Neural progenitor cell (in vitro differentiated cells): Measurements from ENCODE around the gene PPAT. TPM values are rescaled to one million over a fixed set of nuclear protein-coding genes. Genes with fewer than 3 reads are reported as not detected.
A peak's percentile ranks its signal among the peaks of the same experiment; 100 is the strongest.

Experiments used
- DNase-seq: peaks from one replicate; pipeline ENCODE4 v3.0.0-alpha.2; 2016; ENCODE audit warnings: low spot score
- H2AFZ ChIP-seq: fragments of 200-600 bp; sonication (generic); replicated peaks from 2 replicates; pipeline ENCODE4 v1.6.1; 2016; ENCODE audit warnings: antibody characterized with exemption
- H3F3A ChIP-seq: fragments of 200-600 bp; sonication (generic); 2 replicates; pipeline ENCODE4 v1.6.1; 2016; ENCODE audit warnings: antibody characterized with exemption, low read depth
- H3K27ac ChIP-seq: fragments of 200-600 bp; sonication (generic); 2 replicates; pipeline ENCODE4 v1.5.1; 2016; ENCODE audit warnings: mild to moderate bottlenecking
- H3K27me3 ChIP-seq: fragments of 200-600 bp; sonication (generic); 2 replicates; pipeline ENCODE4 v1.6.1; 2016; ENCODE audit warnings: mild to moderate bottlenecking, moderate library complexity
- H3K36me3 ChIP-seq: fragments of 200-600 bp; sonication (generic); 2 replicates; pipeline ENCODE4 v1.5.1; 2016
- H3K4me1 ChIP-seq: fragments of 200-600 bp; sonication (generic); 2 replicates; pipeline ENCODE4 v1.6.1; 2016; ENCODE audit warnings: mixed run types
- H3K4me2 ChIP-seq: fragments of 200-600 bp; sonication (generic); 2 replicates; pipeline ENCODE4 v1.6.1; 2016
- H3K4me3 ChIP-seq: fragments of 200-600 bp; sonication (generic); 2 replicates; pipeline ENCODE4 v1.5.1; 2016
- H3K79me2 ChIP-seq: fragments of 200-600 bp; sonication (generic); 2 replicates; pipeline ENCODE4 v1.6.1; 2016; ENCODE audit warnings: low read depth
- H3K9ac ChIP-seq: fragments of 200-600 bp; sonication (generic); 2 replicates; pipeline ENCODE4 v1.6.1; 2016
- H3K9me3 ChIP-seq: fragments of 200-600 bp; sonication (generic); 2 replicates; pipeline ENCODE4 v1.5.1; 2016; ENCODE audit warnings: low read depth
- H4K20me1 ChIP-seq: fragments of 200-600 bp; sonication (generic); 2 replicates; pipeline ENCODE4 v1.6.1; 2016; ENCODE audit warnings: low read depth
- H3K27ac Mint-ChIP-seq: 3 replicates; pipeline ENCODE4 v1.8.0; 2021; ENCODE audit warnings: mixed read lengths
- H3K27me3 Mint-ChIP-seq: 2 replicates; pipeline ENCODE4 v1.8.0; 2022; ENCODE audit warnings: low read depth, mild to moderate bottlenecking, inconsistent platforms, moderate library complexity, mixed read lengths; ENCODE audit not compliant: insufficient read depth
- H3K36me3 Mint-ChIP-seq: 3 replicates; pipeline ENCODE4 v1.8.0; 2021; ENCODE audit warnings: mixed read lengths
- H3K4me1 Mint-ChIP-seq: 3 replicates; pipeline ENCODE4 v1.8.0; 2021; ENCODE audit warnings: mixed read lengths
- H3K4me3 Mint-ChIP-seq: 3 replicates; pipeline ENCODE4 v1.8.0; 2021; ENCODE audit warnings: mild to moderate bottlenecking, moderate library complexity, mixed read lengths
- H3K9me3 Mint-ChIP-seq: 3 replicates; pipeline ENCODE4 v1.8.0; 2020; ENCODE audit warnings: mixed read lengths
- EZH2 ChIP-seq: fragments of 200-600 bp; sonication (generic); IDR thresholded peaks from 2 replicates; pipeline ENCODE4 v1.6.1; 2017; ENCODE audit warnings: antibody characterized with exemption, mild to moderate bottlenecking, moderate library complexity
- EZH2phosphoT487 ChIP-seq: fragments of 200-600 bp; sonication (generic); IDR thresholded peaks from 2 replicates; pipeline ENCODE4 v1.6.1; 2017; ENCODE audit warnings: antibody characterized with exemption
- total RNA-seq: library from RNA; depleted of rRNA; stranded (reverse); fragments of >200 nt; gene quantifications from 2 replicates; pipeline ENCODE4 v1.2.3, GENCODE V29; 2015; ENCODE audit warnings: low replicate concordance
- TF ChIP-seq, protein P1 (sequence below): fragments of 200-600 bp; sonication (generic); IDR thresholded peaks from 2 replicates; pipeline ENCODE4 v1.5.1; 2017; ENCODE audit warnings: antibody characterized with exemption, mild to moderate bottlenecking

The PPAT gene
- total RNA-seq, 1 donor from 2014 or later = 108 TPM

DNA sequence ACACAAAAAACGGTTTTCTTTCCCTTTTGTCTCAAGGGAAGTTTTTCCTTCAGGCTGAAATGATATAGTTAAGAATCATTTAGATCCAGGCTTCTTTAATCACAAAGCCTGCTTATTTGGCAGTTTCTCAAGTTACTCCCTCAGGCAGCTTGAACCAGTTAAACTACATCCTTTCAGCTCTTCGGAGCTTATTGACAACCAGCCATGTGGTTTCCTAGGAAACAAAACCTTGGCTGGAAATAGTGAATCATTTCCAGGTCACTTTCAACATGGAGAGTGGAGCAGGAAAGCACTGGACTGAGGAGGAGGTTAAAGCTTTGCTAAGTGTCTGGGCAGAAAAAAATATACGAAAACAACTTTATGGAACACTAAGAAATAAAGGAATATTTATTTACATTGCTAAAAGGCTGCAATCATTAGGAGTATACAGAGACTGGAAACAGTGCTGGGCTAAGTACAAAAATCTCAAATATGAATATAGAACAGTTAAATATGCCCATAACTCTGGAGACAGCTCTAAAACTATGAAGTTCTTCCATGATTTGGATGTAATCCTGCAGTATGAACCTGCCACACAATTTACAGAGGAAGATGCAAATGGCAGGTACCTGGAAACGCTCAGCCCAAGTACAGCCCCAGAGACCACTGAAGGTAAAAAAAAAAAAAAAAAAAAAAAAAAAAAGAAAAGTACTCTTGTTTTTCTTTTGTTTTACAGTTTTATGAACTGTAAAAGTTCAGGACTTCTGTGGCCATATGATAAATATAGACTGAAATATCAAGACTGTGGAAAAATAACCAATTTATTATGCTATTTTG, 25.0 kb downstream of the PPAT start:
- peak overlapping the region; percentile 24 for H3K4me3 ChIP-seq
- Mint-ChIP-seq H3K27ac (peak overlapping the region; percentile 97), H3K9me3 (no peaks in the 10 kb centered on the region), H3K4me3 (peak overlapping the region; percentile 81), H3K27me3 (no peaks in the 10 kb centered on the region), H3K4me1 (peaks cover 29% of the 10 kb centered on the region), H3K36me3 (peaks cover 9% of the 10 kb centered on the region)
- H3F3A ChIP-seq = peaks cover 24% of the 10 kb centered on the region
- peaks cover 89% of the 10 kb centered on the region for H3K79me2 ChIP-seq
- H3K27me3 ChIP-seq = no peaks in the 10 kb centered on the region
- peaks cover 35% of the 10 kb centered on the region for H4K20me1 ChIP-seq
- peak overlapping the region; percentile 71 for H3K4me2 ChIP-seq
- H2AFZ ChIP-seq = no peak overlapping the region
- H3K27ac ChIP-seq = peak overlapping the region; percentile 77
- peak; percentile 83 for DNase-seq
- peaks cover 13% of the 10 kb centered on the region for H3K36me3 ChIP-seq
- peaks cover 27% of the 10 kb centered on the region for H3K4me1 ChIP-seq
- H3K9ac ChIP-seq = no peak overlapping the region
- no peaks in the 10 kb centered on the region for H3K9me3 ChIP-seq
- TF ChIP-seq EZH2 (no peak), EZH2phosphoT487 (no peak)
- TF ChIP-seq, protein P1, sequence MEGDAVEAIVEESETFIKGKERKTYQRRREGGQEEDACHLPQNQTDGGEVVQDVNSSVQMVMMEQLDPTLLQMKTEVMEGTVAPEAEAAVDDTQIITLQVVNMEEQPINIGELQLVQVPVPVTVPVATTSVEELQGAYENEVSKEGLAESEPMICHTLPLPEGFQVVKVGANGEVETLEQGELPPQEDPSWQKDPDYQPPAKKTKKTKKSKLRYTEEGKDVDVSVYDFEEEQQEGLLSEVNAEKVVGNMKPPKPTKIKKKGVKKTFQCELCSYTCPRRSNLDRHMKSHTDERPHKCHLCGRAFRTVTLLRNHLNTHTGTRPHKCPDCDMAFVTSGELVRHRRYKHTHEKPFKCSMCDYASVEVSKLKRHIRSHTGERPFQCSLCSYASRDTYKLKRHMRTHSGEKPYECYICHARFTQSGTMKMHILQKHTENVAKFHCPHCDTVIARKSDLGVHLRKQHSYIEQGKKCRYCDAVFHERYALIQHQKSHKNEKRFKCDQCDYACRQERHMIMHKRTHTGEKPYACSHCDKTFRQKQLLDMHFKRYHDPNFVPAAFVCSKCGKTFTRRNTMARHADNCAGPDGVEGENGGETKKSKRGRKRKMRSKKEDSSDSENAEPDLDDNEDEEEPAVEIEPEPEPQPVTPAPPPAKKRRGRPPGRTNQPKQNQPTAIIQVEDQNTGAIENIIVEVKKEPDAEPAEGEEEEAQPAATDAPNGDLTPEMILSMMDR = no peak

DNA sequence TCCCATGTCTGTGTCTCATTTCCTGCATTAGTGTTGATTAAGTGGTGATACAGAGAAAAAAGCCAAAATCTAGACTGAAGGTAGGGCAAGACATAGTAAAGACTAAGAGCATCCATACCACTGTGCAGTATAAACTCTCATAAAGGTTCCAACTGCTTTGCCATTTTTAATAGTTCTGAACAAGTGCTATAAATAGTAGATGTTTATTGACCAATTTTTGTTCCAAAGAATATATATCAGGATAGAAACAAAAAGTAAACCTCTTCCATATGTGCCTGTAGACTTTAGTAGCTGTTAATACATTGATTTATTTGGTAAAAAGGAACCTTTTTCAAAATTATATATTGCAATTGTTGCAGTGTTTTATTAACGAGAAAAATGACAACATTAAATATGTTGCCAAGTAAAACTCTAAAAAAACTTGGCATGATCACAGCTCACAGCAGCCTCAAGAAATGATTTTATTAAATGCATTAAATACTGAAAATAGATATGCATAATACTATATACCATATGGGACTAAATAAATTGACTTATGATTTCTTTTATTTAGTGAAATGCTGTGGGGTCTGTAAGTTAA, 25.8 kb downstream of the PPAT start:
- peaks cover 32% of the 10 kb centered on the region for H4K20me1 ChIP-seq
- H3K9ac ChIP-seq = no peak overlapping the region
- peaks cover 29% of the 10 kb centered on the region for H3K4me1 Mint-ChIP-seq
- no peak overlapping the region for H2AFZ ChIP-seq
- peaks cover 27% of the 10 kb centered on the region for H3K4me1 ChIP-seq
- H3K36me3 ChIP-seq = peaks cover 13% of the 10 kb centered on the region
- H3K4me3 ChIP-seq = no peak overlapping the region
- H3K9me3 ChIP-seq = no peaks in the 10 kb centered on the region
- H3K36me3 Mint-ChIP-seq = peaks cover 9% of the 10 kb centered on the region
- H3K27me3 Mint-ChIP-seq = no peaks in the 10 kb centered on the region
- H3K79me2 ChIP-seq = peaks cover 80% of the 10 kb centered on the region
- no peak for TF ChIP-seq EZH2
- H3F3A ChIP-seq = peaks cover 24% of the 10 kb centered on the region
- H3K9me3 Mint-ChIP-seq = no peaks in the 10 kb centered on the region
- no peak overlapping the region for H3K4me3 Mint-ChIP-seq
- peak overlapping the region; percentile 77 for H3K27ac ChIP-seq
- peak overlapping the region; percentile 71 for H3K4me2 ChIP-seq
- H3K27ac Mint-ChIP-seq = peak overlapping the region; percentile 97
- DNase-seq = no peak
- no peaks in the 10 kb centered on the region for H3K27me3 ChIP-seq

DNA sequence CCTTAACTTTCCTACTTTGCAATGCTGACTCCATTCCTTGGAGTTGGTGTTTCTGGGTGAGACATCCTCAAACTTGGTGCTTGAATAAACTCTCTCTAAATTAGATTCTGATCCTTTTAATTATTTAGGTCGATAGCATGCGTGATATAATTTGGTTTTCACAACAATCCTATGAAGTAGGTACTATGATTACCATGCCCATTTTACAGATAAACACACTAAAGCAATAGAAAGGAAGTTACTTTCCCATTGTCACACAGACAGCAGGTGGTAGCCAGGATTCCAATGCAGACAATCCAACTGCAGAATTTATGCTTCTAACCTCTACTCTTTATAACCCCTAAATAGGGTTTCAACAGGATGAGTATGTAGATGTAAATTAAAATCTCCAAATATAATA, 26.4 kb downstream of the PPAT start:
- Mint-ChIP-seq H3K27me3 (no peaks in the 10 kb centered on the region), H3K4me1 (peaks cover 29% of the 10 kb centered on the region), H3K9me3 (no peaks in the 10 kb centered on the region), H3K4me3 (no peak overlapping the region), H3K36me3 (peaks cover 12% of the 10 kb centered on the region), H3K27ac (peak overlapping the region; percentile 50)
- no peaks in the 10 kb centered on the region for H3K27me3 ChIP-seq
- no peak overlapping the region for H3K27ac ChIP-seq
- no peaks in the 10 kb centered on the region for H3K9me3 ChIP-seq
- peaks cover 24% of the 10 kb centered on the region for H3F3A ChIP-seq
- no peak for TF ChIP-seq EZH2
- no peak for TF ChIP-seq EZH2phosphoT487
- TF ChIP-seq, protein P1 = no peak
- no peak overlapping the region for H3K4me3 ChIP-seq
- peaks cover 13% of the 10 kb centered on the region for H3K36me3 ChIP-seq
- H3K4me1 ChIP-seq = peaks cover 27% of the 10 kb centered on the region
- H4K20me1 ChIP-seq = peaks cover 32% of the 10 kb centered on the region
- H3K9ac ChIP-seq = no peak overlapping the region
- no peak overlapping the region for H3K4me2 ChIP-seq
- DNase-seq = no peak
- H2AFZ ChIP-seq = no peak overlapping the region
- peaks cover 74% of the 10 kb centered on the region for H3K79me2 ChIP-seq

DNA sequence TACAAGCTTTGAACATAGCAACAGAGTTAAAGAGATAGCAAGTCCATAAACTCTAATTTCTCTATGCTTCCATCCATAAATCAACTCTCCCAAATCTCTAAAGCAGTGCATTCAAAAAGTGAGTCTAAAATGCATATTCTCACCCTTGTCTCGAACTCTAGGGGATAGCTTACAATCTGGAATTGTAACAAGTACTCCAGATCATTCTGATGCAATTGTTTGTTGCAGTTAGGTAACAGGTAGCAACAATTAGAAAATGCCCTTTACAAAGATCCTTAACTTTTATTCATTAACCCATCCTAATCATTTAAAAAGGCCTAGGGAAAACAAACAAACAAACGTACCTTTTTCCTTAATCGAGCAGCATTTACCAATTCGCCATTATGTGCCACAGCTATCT, 29.3 kb downstream of the PPAT start:
- no peak overlapping the region for H3K27ac Mint-ChIP-seq

More for the DNA sequence above, 29.3 kb downstream of the PPAT start:
- Histone ChIP-seq H3K27me3 (no peaks in the 10 kb centered on the region), H3K4me3 (no peak overlapping the region), H3K79me2 (peaks cover 46% of the 10 kb centered on the region), H3K4me1 (peaks cover 19% of the 10 kb centered on the region), H2AFZ (no peak overlapping the region), H3F3A (peaks cover 19% of the 10 kb centered on the region), H3K4me2 (no peak overlapping the region), H3K9ac (no peak overlapping the region), H3K27ac (no peak overlapping the region), H3K9me3 (no peaks in the 10 kb centered on the region), H3K36me3 (peaks cover 22% of the 10 kb centered on the region), H4K20me1 (peaks cover 19% of the 10 kb centered on the region)
- Mint-ChIP-seq H3K9me3 (no peaks in the 10 kb centered on the region), H3K36me3 (peaks cover 16% of the 10 kb centered on the region), H3K4me3 (no peak overlapping the region), H3K4me1 (peaks cover 21% of the 10 kb centered on the region), H3K27me3 (no peaks in the 10 kb centered on the region)
- TF ChIP-seq EZH2 (no peak), EZH2phosphoT487 (no peak)
- TF ChIP-seq, protein P1 = no peak
- DNase-seq = no peak
